Measurements from ENCODE around the gene PTPRG.

The PTPRG gene

DNA sequence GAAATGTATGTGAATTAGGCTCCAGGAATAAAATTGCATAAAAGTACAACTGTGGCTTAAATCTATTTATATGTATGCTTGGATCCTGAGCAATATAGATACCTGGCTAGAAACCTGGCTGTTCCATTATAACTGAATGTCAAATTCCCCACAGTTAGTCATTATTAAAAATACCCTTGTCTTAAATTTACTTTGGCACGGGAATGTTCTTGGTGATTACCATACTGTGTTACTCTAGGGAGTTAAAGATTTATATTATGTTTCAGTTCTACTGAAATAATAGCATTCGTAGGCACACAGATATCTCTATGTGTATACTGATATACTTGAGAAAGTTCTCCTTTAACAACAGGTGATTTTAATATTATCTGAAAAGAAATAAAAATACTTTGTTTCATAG, 394.1 kb downstream of the PTPRG start:
- Histone ChIP-seq H2AFZ (no peak overlapping the region), H3K79me2 (peaks cover 59% of the 10 kb centered on the region), H3K27me3 (ENCODE audit: control insufficient read depth, insufficient read depth, low read length) (no peaks in the 10 kb centered on the region), H3K4me1 (peaks cover 13% of the 10 kb centered on the region), H3K9me3 (ENCODE audit: control insufficient read depth, low read length) (no peaks in the 10 kb centered on the region), H3K36me3 (ENCODE audit: control insufficient read depth, insufficient read depth, low read length) (no peaks in the 10 kb centered on the region), H3K4me3 (ENCODE audit: low read depth, low read length) (no peak overlapping the region), H3K9ac (no peak overlapping the region), H3K4me2 (ENCODE audit: low read length) (no peak overlapping the region), H3K27ac (no peak overlapping the region)
- TF ChIP-seq, protein P1, sequence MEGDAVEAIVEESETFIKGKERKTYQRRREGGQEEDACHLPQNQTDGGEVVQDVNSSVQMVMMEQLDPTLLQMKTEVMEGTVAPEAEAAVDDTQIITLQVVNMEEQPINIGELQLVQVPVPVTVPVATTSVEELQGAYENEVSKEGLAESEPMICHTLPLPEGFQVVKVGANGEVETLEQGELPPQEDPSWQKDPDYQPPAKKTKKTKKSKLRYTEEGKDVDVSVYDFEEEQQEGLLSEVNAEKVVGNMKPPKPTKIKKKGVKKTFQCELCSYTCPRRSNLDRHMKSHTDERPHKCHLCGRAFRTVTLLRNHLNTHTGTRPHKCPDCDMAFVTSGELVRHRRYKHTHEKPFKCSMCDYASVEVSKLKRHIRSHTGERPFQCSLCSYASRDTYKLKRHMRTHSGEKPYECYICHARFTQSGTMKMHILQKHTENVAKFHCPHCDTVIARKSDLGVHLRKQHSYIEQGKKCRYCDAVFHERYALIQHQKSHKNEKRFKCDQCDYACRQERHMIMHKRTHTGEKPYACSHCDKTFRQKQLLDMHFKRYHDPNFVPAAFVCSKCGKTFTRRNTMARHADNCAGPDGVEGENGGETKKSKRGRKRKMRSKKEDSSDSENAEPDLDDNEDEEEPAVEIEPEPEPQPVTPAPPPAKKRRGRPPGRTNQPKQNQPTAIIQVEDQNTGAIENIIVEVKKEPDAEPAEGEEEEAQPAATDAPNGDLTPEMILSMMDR (IDR thresholded peaks at IDR 0.05) = no peak

DNA sequence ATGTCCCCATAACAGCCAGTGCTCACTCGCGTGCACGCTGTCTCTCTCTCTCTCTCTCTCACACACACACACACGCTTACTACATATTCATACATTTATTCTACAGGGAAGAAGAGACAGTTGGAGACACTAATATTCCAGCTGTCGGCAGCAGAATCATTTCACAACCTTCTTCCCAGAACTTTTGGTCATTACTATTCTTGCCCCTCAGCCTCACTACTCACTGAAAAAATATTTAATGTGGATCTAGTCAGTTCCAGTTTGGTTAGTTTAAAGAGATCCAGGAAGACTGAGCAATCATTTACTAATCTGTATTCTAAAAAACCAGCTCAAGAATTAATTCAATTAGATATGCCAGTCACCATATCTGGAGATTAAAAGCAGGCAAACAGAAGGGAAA, 394.9 kb downstream of the PTPRG start:
- no peak overlapping the region for H3K4me2 ChIP-seq (ENCODE audit: low read length)
- H2AFZ ChIP-seq = no peak overlapping the region
- TF ChIP-seq, protein P1 (IDR thresholded peaks at IDR 0.05) = no peak
- no peak overlapping the region for H3K4me3 ChIP-seq (ENCODE audit: low read depth, low read length)
- no peak overlapping the region for H3K27ac ChIP-seq
- no peak overlapping the region for H3K9ac ChIP-seq
- H3K4me1 ChIP-seq = peaks cover 15% of the 10 kb centered on the region
- peaks cover 58% of the 10 kb centered on the region for H3K79me2 ChIP-seq
- H3K27me3 ChIP-seq (ENCODE audit: control insufficient read depth, insufficient read depth, low read length) = no peaks in the 10 kb centered on the region
- H3K9me3 ChIP-seq (ENCODE audit: control insufficient read depth, low read length) = no peaks in the 10 kb centered on the region
- H3K36me3 ChIP-seq (ENCODE audit: control insufficient read depth, insufficient read depth, low read length) = no peaks in the 10 kb centered on the region

DNA sequence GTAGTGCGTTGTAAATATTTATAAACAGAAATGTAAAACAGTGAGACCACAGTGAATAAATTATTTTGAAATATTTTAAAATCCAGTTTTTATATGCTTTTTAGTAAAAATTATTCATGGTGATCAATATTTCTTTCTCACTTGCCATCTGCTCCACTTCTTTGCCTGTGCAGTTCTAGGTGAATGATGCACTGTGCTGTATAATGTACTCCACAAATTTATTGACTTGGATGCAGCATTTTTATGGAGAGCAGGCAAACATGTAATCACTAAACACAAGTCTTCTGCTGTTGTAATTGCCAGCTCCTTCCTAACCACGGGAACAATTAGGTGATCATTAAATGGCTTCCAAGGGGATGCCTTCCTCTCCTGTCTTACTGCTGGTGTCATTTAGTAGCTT, 395.9 kb downstream of the PTPRG start:
- Histone ChIP-seq H3K79me2 (peaks cover 59% of the 10 kb centered on the region), H3K27ac (no peak overlapping the region), H2AFZ (no peak overlapping the region), H3K4me2 (ENCODE audit: low read length) (no peak overlapping the region), H3K4me3 (ENCODE audit: low read depth, low read length) (no peak overlapping the region), H3K9me3 (ENCODE audit: control insufficient read depth, low read length) (no peaks in the 10 kb centered on the region), H3K4me1 (peaks cover 15% of the 10 kb centered on the region), H3K27me3 (ENCODE audit: control insufficient read depth, insufficient read depth, low read length) (no peaks in the 10 kb centered on the region), H3K9ac (no peak overlapping the region), H3K36me3 (ENCODE audit: control insufficient read depth, insufficient read depth, low read length) (no peaks in the 10 kb centered on the region)
- TF ChIP-seq, protein P1 (IDR thresholded peaks at IDR 0.05) = no peak

DNA sequence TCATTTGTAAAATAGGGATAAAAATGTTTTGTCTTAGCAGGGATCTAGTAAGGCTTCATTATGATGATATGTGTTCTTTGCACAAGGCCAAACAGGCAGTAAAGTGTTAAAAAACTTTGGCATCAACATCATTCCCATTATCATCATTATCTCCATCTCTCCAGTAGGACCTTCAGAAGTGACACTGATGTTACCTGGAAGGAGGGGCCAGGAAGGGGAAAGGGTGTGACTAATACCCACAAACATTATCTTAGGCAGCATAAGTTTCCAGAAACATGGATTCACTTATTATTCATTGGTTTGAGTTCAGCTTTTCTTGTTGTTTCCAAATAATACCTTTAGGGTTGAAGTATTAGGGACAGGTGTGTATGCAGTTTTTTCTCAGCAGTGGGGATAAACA, 399.6 kb downstream of the PTPRG start:
- no peak overlapping the region for H2AFZ ChIP-seq
- TF ChIP-seq, protein P1 (IDR thresholded peaks at IDR 0.05) = no peak
- no peaks in the 10 kb centered on the region for H3K9me3 ChIP-seq (ENCODE audit: control insufficient read depth, low read length)
- no peak overlapping the region for H3K27ac ChIP-seq
- H3K79me2 ChIP-seq = peaks cover 57% of the 10 kb centered on the region
- no peak overlapping the region for H3K4me2 ChIP-seq (ENCODE audit: low read length)
- H3K4me3 ChIP-seq (ENCODE audit: low read depth, low read length) = no peak overlapping the region
- no peaks in the 10 kb centered on the region for H3K27me3 ChIP-seq (ENCODE audit: control insufficient read depth, insufficient read depth, low read length)
- no peak overlapping the region for H3K9ac ChIP-seq
- H3K4me1 ChIP-seq = peaks cover 4% of the 10 kb centered on the region
- H3K36me3 ChIP-seq (ENCODE audit: control insufficient read depth, insufficient read depth, low read length) = no peaks in the 10 kb centered on the region

DNA sequence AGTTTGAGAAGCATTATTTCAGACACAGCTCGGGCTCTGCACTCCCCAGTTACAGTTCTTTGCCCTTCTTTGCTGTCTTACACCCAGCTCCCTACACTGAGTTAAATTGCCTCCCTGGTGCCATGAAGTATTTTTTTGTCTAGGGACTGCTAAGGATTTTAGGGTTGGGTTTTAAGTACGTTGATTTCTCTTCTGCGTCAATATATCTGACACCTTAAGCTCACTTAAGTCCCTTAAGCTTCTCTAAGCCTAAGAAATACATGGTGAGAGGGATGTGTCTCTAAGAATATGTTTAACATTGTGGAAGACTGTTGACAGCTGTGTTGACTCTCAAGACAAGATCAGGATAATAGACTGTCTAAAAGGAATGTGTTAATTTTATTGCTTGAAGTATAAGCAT, 400.5 kb downstream of the PTPRG start:
- TF ChIP-seq, protein P1 (IDR thresholded peaks at IDR 0.05) = no peak
- no peak overlapping the region for H3K4me3 ChIP-seq (ENCODE audit: low read depth, low read length)
- peaks cover 60% of the 10 kb centered on the region for H3K79me2 ChIP-seq
- no peak overlapping the region for H3K27ac ChIP-seq
- H3K27me3 ChIP-seq (ENCODE audit: control insufficient read depth, insufficient read depth, low read length) = no peaks in the 10 kb centered on the region
- no peak overlapping the region for H3K4me2 ChIP-seq (ENCODE audit: low read length)
- H3K36me3 ChIP-seq (ENCODE audit: control insufficient read depth, insufficient read depth, low read length) = no peaks in the 10 kb centered on the region
- no peak overlapping the region for H3K9ac ChIP-seq
- H3K9me3 ChIP-seq (ENCODE audit: control insufficient read depth, low read length) = no peaks in the 10 kb centered on the region
- peaks cover 13% of the 10 kb centered on the region for H3K4me1 ChIP-seq
- H2AFZ ChIP-seq = no peak overlapping the region

Measured in parathyroid adenoma (tissue), 2 donors.